Measurements from ENCODE around the gene ATP6V0C. TPM values are rescaled to one million over a fixed set of nuclear protein-coding genes. Genes with fewer than 3 reads are reported as not detected.
"Not testable (repeated sequence)": the region's sequence is repeated elsewhere in the genome, so short reads cannot be mapped to it uniquely, and the experiment has no call there.

ATP6V0C gene
- total RNA-seq, 4 donors from 2014 or later, result 103 to 147 (median 120) TPM

- Histone ChIP-seq H3K9me3 (no peaks in the 10 kb centered on the region), H3K36me3 (no peaks in the 10 kb centered on the region), H3K4me3 (no peak overlapping the region), H3K27ac (no peak overlapping the region), H3K4me1 (peaks cover 60% of the 10 kb centered on the region), H3K27me3 (peaks cover 10% of the 10 kb centered on the region)
- TF ChIP-seq CTCF (IDR thresholded peaks at IDR 0.05) (no peak), EP300 (IDR thresholded peaks at IDR 0.05) (no peak), POLR2AphosphoS5 (IDR thresholded peaks at IDR 0.05) (no peak), POLR2A (IDR thresholded peaks at IDR 0.05) (no peak)
- 59% methylated on average over 8 of the region's 8 CpGs for WGBS
- no peak for DNase-seq (ENCODE audit: low spot score in 2 of 2)
Observed at GRCh38 chr16:2478279-2478678, 35.5 kb upstream of the ATP6V0C start.

GRCh38 chr16:2479996-2480395, 33.8 kb upstream of the ATP6V0C start:
- DNase-seq (ENCODE audit: low spot score in 2 of 2); H3K4me3 ChIP-seq; H3K36me3 ChIP-seq; H3K27ac ChIP-seq; H3K9me3 ChIP-seq: not testable (repeated sequence)
- Histone ChIP-seq H3K27me3 (peaks cover 10% of the 10 kb centered on the region), H3K4me1 (peaks cover 50% of the 10 kb centered on the region)
- whole genome bisulfite sequencing, result 93% methylated on average over 10 of the region's 10 CpGs

- no peak for DNase-seq (ENCODE audit: low spot score in 2 of 2)
- Histone ChIP-seq H3K36me3 (no peaks in the 10 kb centered on the region), H3K27ac (no peak overlapping the region), H3K9me3 (no peaks in the 10 kb centered on the region), H3K4me3 (no peak overlapping the region), H3K4me1 (peaks cover 47% of the 10 kb centered on the region), H3K27me3 (peaks cover 2% of the 10 kb centered on the region)
- TF ChIP-seq EP300 (IDR thresholded peaks at IDR 0.05), result no peak
- TF ChIP-seq CTCF (IDR thresholded peaks at IDR 0.05), result no peak
- WGBS, result 49% methylated on average over 5 of the region's 12 CpGs
Observed at GRCh38 chr16:2480948-2481347, 32.8 kb upstream of the ATP6V0C start.

GRCh38 chr16:2481676-2482075, 32.1 kb upstream of the ATP6V0C start:
- no peak for TF ChIP-seq CTCF (IDR thresholded peaks at IDR 0.05)
- TF ChIP-seq POLR2AphosphoS5 (IDR thresholded peaks at IDR 0.05), result no peak
- no peak for TF ChIP-seq EP300 (IDR thresholded peaks at IDR 0.05)
- TF ChIP-seq POLR2A (IDR thresholded peaks at IDR 0.05), result no peak
- Histone ChIP-seq H3K27ac (no peak overlapping the region), H3K9me3 (no peaks in the 10 kb centered on the region), H3K4me3 (no peak overlapping the region), H3K27me3 (no peaks in the 10 kb centered on the region), H3K36me3 (no peaks in the 10 kb centered on the region), H3K4me1 (peaks cover 50% of the 10 kb centered on the region)
- 70% methylated on average over 6 of the region's 7 CpGs for WGBS
- no peak for DNase-seq (ENCODE audit: low spot score in 2 of 2)

- Histone ChIP-seq H3K4me3 (no peak overlapping the region), H3K27ac (peak overlapping the region; percentile 67), H3K27me3 (no peaks in the 10 kb centered on the region), H3K4me1 (peaks cover 55% of the 10 kb centered on the region), H3K36me3 (no peaks in the 10 kb centered on the region), H3K9me3 (no peaks in the 10 kb centered on the region)
- WGBS, result 70% methylated on average over 13 of the region's 13 CpGs
- TF ChIP-seq CTCF (IDR thresholded peaks at IDR 0.05) (no peak), EP300 (IDR thresholded peaks at IDR 0.05) (no peak), POLR2AphosphoS5 (IDR thresholded peaks at IDR 0.05) (no peak), POLR2A (IDR thresholded peaks at IDR 0.05) (no peak)
- DNase-seq (ENCODE audit: low spot score in 2 of 2), result no peak
Observed at GRCh38 chr16:2482249-2482648, 31.5 kb upstream of the ATP6V0C start.
